HT-29 (cell line): ENCODE measurements around the gene PLA2G2C. TPM values are rescaled to one million over a fixed set of nuclear protein-coding genes. Genes with fewer than 3 reads are reported as not detected.

Source experiments
- DNase-seq: peaks from one replicate; pipeline ENCODE4 v3.0.0-alpha.2; 2015; ENCODE audit warnings: low spot score
- total RNA-seq: library from RNA; depleted of rRNA; stranded (reverse); fragments of >200 nt; shearing (Covaris generic); gene quantifications from 2 replicates; pipeline ENCODE4 v1.2.3, GENCODE V29; 2014

PLA2G2C gene
- total RNA-seq, 1 experiment from 2014 or later, result not detected

DNA sequence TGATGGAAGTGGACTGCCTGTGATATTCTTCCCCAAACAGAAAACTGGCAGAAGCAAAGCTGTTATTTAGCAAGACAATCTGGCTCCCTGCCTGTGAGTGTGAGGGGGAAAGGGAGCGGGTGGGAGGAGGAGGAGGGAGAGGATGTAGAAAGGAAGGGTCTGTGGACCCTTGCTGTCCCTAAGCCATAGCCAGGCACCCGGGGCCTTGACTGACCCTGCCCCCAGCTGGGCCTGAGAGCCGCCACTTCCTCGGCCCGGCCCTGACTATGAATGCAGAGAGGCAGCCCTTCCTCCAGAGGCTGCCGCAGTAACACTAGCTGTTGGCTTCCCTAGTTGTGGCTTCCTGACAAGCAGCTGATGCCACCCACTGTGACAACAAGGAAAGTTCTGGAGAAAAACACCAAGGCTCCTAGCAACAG is 33.3 kb downstream of the PLA2G2C start:
- no peak for DNase-seq

DNA sequence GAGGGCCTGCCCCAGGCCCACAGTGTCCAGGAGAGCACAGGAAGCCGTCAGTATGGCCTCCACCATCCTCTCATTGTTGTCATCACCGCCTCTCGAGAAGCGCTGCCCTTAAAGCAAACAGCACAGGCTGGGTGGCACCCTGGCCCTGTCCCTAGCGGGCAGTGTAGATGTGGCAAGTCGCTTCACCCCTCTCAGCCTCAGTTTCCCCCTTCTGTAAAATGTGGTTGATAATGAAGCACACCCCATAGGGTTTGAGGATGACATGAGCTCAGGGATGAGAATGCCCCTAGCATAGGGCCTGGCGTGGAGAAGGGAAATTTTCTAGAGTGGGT is 33.8 kb downstream of the PLA2G2C start:
- no peak for DNase-seq

DNA sequence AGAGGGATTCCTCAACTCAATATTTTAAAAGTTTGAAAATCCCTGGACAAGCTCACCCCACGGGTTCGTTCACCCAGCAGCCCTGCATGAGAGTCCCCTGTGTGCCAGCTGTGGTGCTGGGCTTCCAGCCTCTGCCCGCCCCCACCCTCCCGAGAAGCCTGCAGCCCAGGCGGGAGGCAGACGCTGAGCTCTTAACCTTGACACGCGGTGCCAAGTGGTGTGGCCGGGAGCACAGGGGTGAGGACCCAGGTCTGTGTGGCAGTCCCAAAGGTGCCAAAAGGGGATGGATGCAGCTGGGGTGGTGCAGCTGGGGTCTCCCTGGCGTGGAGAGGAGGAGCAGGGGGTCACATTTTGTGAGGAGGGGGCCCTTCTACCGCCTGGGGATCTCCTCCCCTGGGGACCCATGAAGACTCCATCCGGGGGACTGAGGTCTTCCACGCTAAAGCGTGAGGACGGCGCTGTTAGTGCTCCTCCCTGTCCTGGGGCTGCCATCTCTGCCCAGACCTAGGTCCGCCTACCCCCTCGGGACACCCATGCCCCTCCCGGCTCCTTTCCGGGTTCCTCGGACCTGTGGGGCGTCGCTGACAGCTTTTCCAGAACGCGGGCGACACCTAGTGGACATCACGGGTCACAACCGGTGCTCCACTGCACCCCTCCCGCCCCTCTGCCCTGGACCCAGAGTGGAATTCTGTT is 34.3 kb downstream of the PLA2G2C start:
- peak; percentile 87 for DNase-seq

DNA sequence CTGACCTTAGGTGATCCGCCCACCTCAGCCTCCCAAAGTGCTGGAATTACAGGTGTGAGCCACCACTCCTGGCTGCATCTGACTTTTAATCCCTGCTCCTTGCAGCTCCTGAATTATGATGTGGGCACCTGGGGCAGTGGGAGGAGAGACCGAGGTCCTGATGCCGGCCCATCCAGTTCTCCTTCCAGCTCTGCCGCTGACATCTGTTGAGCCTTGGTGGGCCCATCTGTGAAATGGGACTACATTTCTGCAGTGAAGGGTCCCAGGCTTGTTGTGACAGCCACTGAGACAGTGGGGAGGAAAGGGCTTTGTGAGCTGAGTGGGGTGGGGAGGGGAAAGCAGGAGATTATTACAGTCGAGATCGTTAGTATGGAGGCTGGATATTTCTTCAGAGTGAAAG is 35.3 kb downstream of the PLA2G2C start:
- no peak for DNase-seq

DNA sequence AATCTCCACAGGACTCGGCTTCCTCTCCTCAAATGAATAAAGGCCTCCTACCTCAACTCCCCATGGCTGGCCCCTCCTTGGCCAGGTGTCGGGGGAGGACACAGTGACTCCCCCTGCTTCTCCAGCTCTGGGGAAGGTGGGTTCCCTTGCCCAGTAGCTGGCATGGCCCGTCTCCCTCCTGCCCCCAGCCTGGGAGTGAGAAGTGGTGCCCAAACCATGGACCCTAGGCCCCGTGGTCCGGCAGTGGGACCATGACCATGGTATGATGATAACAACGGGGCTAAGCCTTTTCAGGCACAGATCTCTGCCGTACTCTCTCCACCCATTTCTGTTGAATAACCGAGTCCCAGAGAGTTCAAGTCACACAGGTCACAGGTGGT is 36.0 kb downstream of the PLA2G2C start:
- DNase-seq, result no peak

DNA sequence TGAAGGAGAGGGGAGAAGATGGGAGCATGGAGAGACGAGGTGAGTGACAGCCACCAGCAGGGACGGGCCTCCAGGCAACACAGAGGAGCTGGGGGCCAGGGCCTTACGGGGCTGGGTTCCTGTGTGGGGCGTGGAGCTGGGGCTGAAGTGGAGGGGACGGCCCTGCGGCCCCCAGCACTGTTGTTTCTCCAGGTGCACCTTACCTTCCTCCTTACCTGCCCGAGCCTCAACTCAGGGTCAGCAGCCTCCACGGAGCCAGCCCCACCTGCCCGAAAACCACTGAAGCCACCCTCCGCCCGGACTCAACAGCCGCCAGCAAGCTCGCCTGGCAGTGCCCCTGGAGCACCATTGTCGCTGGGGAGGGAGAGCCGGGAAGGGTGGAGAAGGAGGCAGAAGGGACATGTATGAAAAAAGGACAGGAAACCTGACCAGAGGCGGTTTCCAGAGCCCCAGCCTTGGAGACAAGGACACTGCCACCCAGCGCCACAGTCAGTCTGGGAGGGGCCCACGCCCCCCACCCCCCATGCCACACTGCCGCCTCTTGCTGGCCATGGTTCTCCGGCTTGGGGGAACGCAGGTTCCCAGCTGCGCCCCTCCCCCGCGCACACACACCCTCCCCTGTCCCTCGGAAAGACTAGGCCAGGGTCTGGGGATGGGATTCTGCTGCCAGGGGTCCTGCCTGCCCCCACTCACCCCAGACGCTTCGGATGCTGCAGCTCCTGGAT is 36.6 kb downstream of the PLA2G2C start:
- DNase-seq, result no peak

DNA sequence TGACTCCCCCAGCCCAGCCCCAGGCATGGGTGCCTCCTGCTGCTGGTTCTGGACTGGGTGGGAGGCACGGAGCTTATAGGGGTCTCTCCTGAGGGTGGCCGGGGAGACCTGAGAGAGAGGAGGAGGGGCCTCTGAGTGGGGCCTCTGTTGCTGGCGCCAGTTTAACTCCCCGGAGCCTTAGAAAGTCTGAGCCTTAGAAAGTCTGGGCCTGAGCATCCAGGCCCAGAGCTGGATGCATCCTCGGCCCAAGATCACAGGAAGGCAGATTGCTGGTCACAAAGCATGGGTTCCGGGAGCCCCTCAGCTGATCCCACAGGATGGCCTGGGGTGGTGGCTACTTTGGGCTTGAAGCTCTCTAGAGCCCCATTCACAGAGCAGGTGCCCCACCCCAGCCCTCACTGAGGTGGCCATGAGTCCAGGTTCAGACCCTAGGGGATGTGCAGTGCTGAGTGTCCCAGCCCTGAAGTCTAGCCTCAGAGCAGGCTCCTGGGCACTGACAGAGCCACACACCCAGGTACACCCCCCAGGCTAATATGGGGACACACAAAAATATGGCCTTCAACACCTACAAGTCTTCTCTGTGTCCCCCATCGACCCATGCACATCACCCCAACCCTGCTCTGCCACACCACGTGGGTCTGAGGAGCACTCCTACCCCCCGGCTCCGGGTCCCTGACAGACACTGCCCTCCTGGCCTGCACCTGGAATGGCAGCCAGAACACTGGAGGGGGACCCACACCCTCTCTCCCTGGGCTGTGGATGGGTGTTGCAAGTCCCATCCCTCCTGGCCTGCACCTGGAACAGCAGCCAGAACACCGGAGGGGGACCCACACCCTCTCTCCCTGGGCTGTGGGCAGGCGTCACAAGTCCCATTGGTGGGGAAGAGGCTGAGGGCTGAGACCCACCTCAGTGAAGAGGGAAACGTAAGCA is 37.5 kb downstream of the PLA2G2C start:
- DNase-seq, result no peak

DNA sequence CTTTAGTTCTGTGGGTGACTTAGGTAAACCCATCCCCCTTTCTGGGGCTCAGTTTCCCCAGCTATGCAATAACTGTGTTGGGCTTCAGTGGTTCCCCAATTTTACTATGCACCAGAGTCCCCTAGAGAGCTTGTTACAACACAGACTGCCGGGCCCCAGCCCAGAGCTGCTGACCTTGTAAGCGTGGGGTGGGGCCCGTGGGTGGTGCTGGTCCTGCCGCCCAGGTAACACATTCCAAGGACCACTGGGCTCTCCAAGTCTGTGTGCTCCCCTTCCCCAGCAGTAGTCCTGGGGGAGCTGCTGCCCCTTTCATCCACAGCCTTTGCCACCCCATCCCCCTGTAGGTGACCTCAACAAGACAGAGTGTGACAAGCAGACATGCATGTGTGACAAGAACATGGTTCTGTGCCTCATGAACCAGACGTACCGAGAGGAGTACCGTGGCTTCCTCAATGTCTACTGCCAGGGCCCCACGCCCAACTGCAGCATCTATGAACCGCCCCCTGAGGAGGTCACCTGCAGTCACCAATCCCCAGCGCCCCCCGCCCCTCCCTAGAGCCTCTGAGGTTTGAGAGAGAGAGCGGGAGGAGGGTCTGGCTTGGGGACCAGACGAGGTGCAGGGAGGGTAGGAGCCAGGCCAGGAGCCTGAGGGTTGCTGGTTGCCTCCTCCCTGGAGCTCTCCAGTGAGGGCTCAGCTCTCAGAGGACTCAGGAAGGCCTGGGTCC is 38.3 kb downstream of the PLA2G2C start:
- DNase-seq, result no peak

DNA sequence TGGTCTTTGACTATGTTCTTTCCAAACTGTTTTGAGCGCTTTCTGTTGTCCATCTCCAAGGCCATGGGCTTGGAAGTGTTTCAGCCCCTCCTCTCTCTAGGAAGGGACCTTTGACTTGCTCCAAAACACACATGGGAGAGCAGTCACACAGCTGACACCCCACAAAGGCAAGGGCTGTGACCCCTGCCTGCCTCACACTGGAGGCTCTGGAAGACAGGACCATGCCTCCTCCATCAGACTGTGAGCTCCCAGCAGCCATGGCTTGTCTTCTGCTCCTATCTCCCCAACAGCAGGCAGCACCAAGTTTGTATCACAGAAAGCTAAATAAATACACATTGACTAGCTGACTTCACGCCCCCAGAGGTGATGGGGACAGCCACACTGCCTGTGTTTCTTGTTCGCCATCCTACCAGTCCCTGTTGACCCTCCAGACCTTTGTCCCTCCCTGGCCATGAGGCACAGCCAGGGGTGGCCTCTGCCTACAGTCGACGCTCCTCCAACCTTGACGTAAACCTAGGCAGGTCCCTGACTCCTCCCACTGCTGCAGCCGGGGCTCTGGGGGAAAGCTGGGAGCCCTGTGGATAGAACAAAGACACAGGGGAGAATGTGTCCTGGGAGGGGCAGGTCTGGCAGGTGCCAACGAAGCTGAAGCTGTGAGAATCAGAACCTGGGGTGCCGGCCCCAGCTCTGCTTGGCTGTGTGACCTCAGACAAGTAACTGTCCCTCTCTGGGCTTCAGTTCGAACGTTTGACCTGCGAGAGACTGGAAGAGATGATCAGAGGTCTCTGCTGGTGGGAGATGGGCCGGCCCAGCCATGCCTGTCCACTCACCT is 42.4 kb downstream of the PLA2G2C start:
- no peak for DNase-seq

DNA sequence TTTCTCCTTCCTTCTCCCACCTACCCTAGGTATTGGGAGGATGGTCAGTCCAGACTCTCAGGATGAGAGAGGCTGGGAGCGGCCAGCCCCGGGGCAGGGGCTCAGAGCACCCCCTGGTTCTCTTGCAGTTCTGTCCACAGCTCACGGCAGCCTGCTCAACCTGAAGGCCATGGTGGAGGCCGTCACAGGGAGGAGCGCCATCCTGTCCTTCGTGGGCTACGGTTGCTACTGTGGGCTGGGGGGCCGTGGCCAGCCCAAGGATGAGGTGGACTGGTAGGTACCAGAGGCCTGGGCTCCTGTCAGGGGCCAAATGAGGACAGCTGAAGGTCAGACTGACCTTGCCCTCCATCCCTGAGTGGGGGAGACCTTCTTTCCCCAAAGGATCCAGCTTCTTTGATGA is 43.0 kb downstream of the PLA2G2C start:
- DNase-seq, result no peak

DNA sequence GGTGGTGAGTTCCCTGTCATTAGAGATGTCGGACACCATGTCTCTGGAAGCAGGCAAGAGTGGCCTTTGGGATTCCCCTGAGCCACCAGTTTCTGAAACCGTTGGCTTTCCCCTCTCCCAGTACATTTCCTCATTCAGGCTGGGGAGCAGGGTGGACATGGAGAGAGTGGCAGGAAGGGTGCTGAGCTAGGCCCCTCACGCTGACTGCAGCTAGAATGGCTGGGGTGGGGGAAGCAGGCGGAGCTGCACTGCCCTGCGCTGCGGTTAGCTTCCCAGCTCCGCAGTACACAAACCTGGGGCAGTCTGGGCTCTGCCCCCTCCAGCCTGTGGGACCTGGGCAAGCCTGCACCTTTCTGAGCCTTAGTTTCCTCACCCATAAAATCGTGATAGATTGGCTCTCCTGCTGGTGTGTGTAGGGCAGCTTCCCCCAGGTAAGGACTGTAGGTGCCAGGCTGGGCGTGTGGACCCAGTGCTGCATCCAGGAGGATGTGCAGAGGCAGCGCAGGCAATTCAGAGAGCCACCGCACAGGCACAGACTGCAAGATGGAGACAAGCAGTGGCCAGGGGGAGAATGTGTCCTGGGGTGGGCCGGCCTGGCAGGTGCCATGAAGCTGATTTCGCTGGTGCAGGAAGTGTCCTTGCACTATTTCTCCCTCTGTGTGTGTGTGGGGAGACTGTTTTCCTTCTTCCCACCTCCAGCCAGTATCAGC is 44.2 kb downstream of the PLA2G2C start:
- DNase-seq, result no peak

DNA sequence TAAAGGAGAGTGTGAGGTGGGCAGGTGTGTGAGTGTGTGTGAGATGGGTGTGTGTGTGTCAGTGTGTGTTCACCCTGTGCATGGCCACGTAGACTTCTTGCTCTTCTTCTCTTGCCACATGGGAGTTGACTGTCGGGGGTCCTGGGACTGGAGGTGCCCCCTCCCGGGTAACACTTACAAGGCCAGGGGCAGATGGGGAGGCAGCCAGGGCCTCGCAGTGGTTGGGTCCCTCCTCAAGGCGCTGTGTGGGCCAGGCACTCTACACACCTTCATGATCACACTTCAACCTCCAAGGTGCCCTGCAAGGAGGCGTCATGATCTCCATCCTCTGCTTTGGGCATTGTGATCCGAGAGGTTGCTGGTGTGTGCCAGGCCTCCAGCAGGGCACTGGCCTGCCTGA is 44.9 kb downstream of the PLA2G2C start:
- no peak for DNase-seq

DNA sequence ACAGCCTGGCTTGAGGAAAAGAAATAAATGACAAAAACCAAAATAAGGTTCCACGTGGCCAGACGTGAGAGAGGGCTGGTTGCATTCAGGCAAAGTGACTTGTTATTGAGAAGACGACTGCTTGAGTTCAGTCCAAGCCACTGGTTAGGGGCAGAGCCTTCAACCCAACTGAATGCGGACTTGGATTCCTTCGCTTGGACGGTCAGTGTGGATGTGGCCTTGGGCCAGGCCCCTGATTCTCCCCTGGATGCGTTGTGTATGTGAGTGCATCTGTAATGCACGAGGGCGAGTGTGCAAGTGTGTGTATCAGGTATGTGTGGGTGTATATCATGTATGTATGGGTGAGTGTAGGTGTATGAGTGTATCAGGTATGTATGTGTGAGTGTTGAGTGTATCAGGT is 45.3 kb downstream of the PLA2G2C start:
- DNase-seq, result no peak

DNA sequence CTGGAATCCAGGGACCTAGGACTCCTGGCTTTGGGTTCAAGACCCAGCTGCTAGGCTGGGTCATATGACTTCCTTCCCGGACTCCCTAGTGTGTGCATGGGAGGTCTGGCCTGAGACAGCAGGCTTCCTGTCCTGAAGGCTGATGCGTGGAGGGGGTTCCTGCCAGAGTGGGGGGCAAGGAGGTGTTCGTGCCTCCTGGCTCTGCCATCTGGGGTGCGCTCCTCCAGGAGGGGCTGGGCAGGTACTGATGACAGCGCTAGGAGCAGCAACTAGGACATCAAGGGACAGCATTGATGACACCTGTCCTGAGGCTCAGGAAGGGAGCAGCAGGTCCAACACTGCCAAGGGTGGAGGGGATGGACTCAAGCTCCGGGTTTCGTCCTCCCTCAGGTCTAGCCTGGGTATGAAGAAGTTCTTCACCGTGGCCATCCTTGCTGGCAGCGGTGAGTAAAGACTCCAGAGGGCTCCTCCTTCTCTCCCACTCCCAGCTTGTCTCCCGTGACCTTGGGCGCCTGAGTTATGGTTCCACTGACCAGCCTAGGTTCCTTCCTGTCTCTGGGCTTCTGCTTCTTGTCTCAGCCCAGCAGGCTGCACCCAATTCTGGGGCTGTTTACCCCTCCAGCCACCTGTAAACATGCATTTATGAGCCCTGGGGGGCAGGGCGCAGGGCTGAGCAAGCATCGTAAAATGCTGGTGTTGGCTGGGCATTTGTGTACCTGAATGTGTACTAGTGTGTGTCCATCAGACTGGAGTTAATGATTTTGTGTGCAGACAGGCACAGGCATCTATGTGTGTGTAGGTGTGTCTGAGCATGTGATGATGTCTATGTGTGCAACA is 46.3 kb downstream of the PLA2G2C start:
- no peak for DNase-seq

DNA sequence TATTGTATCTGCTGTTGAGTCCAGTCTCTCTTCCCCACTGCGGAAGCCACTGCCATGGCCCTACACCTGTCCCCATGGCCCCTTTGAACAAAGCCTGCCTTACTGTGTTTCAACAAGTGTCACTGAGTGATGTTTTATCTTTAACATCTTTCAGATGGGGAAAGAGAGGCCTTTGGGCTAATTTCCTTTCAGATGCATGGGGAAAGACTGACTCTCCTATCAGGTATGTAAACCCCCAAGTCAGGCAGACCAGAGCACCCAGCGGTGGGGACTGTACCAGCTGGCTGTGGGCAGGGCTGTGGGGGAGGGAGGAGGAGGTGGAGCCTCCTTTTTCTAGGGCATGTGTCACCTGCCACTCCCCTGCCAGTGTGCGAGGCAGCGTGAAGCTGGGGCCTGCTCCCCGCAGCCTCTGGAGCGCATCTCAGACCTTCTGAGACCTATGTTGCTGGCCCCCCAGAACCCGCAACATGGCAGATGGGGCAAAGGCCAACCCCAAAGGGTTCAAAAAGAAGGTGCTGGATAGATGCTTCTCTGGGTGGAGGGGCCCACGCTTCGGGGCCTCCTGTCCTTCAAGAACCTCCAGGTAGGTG is 47.3 kb downstream of the PLA2G2C start, which contains the start of gene PLA2G2F:
Gene PLA2G2F (plus strand): TSS at position 363 of the 590 bp plus-strand sequence. CDS start 105 bp downstream, at position 468.
- no peak for DNase-seq

DNA sequence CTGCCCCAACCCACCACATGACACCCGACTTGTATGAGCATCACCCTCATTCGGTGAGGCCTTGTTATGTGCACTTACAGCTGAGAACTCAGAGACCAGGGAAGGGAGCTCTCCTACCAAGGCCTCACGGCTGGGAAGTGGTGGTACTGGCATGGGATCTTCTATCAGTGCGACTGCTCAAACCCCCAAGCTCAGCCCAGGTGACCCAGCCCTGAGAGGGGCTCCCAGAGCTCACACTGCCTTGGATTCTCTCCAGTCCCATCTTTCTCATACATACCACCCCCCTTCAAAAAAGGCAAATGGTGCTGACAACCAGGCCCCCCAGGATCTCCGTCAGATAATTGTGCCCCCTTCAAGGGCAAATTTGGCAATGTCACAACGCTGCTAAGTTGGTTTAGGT is 48.0 kb downstream of the PLA2G2C start:
- DNase-seq, result no peak

DNA sequence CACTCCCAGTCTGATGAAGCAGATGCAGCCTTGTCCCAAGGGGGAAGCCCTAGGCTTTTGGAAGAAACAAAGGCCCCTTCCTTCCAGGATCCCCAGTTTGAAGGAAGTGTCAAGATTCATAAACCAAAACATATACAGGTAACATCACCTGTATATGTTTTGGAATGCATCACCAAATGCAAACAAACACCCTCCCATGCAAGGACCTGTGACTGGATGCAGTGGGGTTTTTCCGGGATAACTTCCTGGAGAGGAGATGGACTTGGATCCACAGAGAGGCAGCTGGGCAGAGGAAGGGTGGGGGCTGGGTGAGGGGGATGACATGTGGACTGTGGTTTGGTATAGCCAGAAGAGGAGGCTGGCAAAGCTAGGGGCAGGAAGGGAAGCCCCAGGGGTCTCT is 48.7 kb downstream of the PLA2G2C start:
- peak; percentile 63 for DNase-seq

DNA sequence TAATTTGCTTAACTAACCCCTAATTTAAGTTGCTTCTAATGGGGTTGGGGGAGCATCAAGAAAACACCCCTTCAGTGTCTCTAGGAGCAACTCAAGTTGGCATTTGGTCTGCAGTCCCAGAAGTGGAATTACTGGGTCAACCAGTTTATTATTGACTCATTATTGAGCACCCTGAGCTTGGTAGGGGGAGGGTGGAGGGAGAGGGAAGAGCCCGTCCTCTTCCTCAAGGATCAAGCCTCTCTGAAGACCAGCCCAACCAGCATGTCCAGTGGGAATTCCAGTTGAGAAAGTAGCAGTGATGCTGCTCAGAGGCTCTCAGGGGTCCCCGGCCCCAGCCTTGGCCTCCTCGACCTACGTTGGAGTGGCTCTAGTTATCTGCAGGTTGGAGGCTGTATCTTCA is 49.3 kb downstream of the PLA2G2C start:
- peak; percentile 94 for DNase-seq

DNA sequence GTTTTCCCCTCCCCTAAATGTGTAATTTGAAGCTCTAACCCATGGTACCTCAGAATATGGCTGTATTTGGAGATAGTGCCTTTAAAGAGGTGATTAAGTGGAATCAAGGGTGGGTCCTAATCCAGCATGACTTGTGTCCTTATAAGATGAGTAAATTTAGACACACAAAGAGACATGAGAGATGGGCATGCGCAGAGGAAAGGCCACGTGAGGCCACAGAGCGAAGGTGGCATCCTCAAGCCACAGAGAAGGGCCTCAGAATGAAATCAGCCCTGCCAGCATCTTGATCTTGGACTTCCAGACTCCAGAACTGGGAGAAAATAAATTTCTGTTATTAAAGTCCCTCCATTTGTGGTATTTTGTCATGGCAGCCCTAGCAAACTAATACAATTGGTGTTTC is 50.1 kb downstream of the PLA2G2C start:
- DNase-seq, result no peak
